Measurements from ENCODE around the gene DNAJC3.

GRCh38 chr13:95676105-95676761 lies 706 bp upstream of the DNAJC3 start:
- TF ChIP-seq CTCF (IDR thresholded peaks at IDR 0.05; ENCODE audit: insufficient read depth, low read length, poor library complexity, severe bottlenecking) (no peak), EZH2phosphoT487 (conservative IDR thresholded peaks at IDR 0.05; ENCODE audit: low read length) (no peak)
